ENCODE data around the gene CHDH. TPM values are rescaled to one million over a fixed set of nuclear protein-coding genes. Genes with fewer than 3 reads are reported as not detected.

The CHDH gene
- total RNA-seq, 1 donor from 2014 or later = 1.0 TPM

DNA sequence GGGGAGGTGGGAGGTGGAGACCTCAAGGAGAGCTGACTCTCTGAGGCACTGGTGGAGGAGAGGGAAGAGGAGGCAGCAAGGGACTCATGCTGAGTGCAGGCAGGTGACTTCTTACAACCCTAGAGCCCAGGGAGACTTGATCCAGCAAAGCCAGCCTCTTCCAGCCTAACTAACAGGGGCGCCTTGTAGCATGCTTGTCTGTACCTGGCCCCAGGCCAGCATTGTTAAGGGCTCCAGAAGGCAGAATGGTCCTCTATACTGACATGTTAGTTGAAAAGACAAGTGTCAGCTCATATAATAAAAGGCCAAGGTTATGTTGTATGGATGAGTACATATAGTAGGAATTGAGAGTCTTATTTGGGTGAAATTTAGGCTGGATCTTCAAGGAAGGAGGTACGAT is 65.4 kb downstream of the CHDH start:
- peak; percentile 4 for DNase-seq

DNA sequence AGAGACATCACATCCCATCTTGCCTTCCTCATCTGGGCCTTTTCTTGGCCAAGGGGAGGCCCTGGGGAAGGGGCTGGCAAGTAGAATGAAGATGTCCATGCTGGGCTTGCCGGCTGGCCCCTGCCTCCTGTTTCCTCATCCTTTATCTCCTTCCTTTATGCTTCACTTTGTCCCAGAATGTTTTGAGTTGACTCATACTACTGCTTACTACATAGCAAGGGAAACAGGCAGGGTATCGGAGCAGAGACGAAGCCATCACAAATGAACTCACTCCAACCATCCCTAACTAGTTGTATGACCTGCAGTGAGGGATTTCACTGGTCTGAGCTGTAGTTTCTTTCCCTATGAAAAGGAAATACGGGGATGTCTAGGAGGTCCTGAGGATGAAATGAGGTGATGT is 66.0 kb downstream of the CHDH start:
- no peak for DNase-seq

DNA sequence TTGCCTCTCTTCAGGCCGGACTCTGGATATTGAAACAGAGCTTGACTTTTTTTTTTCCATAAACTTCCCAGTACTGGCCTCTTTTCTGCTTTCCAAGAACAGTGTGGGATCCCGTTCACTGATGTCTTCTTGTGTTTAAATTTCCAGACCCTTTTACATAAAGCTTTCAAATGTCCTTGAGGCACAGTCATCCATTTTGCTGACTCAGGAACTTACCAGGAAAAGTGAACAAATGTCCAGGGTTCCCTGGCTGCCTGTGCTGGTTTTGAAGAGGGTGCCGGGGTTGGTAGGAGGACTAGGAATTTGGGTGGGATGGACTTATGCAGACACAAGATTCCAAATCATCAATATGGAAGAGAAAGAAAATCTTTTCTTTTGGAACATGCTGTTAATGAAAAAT is 68.1 kb downstream of the CHDH start:
- no peak for DNase-seq

DNA sequence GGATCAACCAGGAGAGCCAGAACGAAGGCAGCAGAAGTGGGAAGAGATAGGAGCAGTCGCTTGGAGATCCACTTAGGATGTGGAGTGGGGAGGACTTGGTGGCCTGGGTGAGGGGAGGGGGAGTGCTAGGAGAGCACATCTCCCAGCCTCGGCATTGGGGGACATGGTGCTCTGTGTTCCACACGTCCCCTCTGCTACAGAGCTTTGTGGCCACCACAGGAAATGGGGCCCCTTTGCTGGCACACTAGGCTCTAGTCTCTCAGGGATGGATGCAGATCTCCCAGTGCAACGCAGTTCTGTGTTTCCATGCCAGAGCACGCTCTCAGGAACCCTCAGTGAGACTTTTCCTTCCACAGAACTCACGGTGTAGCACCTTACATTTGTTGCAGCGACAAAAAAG is 68.8 kb downstream of the CHDH start:
- DNase-seq = no peak

DNA sequence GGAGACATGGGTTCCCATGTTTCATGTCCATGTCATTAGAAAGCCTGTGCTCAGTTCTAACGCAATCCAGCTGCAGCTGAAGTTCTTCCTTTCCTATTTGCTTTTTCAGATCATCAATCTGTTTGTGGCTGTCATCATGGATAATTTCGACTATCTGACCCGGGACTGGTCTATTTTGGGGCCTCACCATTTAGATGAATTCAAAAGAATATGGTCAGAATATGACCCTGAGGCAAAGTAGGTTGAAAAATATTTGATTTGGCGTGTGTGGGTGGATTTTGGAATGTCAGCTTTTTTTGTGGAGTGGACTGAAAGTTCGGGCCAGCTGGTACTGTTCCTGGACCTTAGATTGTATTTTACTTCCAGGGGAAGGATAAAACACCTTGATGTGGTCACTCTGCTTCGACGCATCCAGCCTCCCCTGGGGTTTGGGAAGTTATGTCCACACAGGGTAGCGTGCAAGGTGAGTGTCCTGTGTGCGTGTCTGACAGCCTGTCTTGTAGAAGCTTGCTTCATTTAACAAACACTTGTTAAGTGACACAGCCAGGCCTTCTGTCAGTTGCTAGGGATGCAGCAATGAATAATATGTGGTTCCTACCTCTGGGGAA is 69.6 kb downstream of the CHDH start:
- DNase-seq = no peak

DNA sequence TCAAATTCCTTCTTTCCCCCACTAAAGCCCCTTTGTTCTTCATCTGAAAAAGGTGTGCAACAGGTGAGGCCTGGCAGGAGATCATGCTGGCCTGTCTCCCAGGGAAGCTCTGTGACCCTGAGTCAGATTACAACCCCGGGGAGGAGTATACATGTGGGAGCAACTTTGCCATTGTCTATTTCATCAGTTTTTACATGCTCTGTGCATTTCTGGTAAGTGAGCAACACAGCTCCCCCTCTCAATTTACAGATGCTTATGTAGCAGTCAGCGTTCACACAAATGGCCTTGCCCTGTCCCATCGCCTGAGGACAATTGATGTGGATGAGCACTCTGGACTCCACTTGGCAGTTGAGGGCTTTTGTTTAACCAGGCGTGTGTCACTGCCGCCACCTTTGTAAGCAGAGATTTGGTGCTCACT is 70.4 kb downstream of the CHDH start:
- no peak for DNase-seq

DNA sequence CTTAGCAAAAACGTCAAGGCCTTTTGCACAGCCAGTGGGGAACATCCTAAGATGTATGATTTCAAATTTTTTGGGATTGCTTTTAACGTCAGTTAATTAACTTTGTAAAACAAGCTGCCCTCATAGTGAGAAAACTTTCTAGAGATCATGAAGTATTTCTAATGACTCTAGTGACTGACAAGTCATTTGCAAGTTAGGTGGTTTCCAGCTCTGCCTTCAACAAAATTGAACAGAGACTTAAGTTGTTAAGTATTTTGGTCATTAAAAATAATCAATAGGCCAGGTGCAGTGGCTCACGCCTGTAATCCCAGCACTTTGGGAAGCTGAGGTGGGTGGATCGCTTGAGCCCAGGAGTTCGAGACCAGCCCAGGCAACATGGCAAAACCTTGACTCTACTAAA is 71.2 kb downstream of the CHDH start:
- DNase-seq = no peak

DNA sequence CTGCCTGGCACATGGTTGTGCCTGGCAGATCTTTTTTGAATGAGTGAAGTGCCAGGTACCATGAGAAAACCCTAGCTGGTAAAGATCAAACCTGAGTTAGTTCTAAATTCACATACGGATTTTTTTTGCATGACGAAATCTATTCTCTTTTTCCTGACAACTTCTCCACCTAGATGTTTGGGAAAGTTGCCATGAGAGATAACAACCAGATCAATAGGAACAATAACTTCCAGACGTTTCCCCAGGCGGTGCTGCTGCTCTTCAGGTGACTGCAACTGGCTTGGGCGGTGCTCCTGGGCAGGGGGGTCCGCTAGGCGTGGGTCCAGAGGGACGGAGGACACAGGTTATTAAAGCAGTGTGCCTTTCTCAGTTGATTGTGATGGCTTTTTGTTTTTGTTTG is 71.8 kb downstream of the CHDH start:
- no peak for DNase-seq

DNA sequence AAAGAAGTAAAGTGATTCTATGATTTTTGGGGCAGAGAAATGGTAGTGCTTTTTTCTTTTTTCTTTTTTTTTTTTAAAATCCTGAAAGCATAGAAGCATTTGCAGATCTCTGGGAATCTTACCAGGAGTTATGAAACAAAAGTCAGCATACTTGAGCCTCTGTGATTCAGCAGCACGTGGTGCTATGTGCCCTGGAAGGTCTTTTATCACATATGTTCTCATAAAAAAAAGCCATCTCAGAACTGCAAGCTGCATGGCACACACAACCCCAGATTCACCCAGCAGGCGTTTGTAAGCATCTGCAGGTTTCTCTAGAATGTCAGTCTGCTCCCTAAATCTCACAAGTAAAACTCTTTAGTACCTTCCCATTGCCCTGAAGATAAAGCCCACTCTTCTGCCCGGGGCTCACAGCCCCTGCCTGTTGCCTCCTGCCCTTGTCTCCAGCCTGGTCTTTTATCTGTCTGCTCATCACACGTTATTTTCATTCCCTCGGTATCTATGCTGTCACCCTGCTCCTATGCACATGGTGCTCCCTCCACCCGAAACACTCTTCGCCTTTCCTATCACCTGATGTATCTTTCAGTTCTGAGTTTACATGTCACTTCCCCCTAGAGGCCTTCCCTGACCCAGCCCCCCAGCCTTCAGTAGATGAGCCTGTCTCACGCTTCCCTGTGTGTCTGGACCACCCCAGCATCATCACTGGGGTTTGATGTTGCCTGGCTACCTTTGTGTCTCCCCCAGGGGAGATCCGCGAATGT is 72.4 kb downstream of the CHDH start:
- no peak for DNase-seq

DNA sequence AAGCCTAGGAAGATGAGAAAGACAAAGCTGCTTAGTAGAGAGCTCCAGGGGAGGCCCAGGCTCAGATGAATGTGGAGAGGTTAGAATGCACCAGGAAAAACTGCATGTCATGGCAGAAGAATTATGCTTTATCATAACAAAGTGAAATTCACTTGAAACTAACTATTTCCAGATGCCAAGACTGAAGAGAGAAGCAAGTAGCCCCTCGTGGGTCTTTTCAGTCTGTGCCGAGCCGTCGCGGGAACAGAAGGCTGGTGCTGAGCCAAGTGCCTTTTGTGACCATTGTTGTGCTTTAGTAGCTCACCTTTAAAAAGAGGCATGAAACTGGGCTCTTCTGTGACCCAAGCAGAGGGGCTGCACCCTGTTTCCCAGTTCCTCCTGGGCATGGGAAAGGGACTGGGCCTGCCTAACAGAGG is 73.2 kb downstream of the CHDH start:
- no peak for DNase-seq

DNA sequence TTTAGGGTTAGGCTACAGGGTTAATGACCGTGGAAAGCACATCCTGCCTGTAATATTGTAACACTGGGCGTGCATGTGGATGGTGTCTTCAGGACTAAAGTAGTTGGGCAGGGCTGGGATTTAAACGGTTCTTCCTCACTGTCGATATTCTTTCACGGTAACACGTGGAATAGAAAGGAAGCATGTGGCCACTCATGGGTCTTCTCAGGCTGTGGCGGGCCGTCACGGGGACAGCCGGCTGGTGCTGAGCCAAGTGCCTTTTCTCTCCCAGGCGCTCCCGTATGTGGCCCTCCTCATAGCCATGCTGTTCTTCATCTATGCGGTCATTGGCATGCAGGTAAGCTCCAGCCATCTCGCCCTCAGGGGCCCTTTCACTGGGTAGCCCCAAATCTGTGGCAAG is 73.7 kb downstream of the CHDH start:
- no peak for DNase-seq

DNA sequence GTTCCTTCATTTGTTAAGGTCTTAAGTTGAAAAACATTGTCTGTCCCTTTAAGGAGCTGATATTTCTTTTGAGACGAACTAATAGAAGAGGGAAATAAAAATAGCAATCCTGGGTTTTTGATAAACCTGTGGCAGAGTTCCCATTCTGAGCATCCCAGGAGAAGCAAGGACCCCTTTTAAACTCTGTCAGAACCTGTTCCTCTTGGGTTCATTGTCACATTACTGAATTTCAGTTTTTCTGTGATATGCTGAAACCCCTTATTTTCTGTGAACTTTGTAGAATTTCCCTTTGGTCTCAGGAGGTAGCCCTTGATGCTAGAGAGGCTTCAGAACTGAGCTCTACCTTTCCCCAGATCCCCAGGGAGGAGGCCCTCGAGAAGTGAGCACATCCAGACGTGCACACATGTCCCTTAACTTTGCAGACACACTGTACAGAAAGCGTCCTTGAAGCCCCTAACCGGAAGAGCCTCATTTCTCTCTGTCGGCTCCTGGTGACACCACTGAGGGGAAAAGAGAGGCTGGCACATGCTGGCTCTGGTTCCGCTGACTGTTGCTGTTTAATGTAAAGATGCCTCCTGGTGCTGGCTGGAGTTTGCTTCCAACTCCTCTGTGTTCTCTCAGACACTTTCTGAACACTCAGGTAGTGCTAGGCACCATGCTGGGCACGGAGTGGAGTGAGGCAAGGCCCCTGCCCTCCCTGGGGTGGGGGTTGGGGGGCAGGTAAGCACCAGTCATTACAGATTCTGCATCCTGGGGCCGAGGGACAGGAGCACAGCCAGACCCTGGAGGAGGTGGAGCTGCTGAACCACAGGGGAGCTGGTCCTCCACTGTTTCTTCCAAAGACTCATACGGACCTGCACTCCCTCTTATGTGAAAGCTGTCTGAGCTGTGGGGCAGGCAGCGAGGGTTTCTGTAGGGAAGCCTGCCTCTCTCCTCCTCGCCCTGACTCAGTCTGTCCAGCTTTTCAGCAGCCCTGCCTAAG is 77.5 kb downstream of the CHDH start:
- DNase-seq = no peak

DNA sequence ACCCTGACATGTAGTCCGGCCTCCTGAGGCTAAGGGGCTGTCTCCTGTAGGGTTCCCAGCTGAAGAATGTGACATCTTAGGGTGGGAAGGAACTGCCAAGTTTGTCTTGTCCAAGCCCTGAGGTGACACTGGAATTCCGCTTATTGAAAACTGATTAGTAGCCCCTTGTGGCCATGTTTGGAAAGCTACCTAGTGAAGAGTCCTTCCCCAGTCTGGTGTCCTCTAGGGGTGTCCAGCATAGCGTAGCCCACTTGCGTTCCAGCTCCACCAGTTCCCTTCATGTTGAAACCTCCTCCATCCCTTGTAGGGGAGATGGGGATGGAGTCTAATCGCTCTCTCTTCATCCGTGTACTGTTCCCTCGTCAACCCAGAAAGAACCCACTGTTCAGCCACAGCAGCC is 79.5 kb downstream of the CHDH start:
- no peak for DNase-seq

DNA sequence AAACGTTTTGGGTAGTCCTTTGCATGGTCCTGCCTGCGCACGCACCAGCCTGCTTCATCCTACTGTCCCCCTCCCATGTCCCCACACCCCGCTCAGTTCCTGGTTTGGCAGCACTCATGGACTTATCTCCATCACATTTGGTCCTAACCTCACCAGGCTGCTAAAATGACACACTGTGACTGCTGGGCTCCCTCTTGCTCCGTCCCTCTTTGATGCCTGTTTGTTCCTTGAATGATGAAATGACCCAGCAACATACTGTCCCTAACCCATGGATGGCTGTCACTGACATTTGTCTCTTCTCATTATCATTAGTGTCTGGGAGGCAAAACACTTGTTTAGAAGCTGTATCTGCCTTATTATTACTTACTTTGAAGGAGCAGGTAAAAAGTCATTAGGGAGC is 80.5 kb downstream of the CHDH start:
- no peak for DNase-seq

DNA sequence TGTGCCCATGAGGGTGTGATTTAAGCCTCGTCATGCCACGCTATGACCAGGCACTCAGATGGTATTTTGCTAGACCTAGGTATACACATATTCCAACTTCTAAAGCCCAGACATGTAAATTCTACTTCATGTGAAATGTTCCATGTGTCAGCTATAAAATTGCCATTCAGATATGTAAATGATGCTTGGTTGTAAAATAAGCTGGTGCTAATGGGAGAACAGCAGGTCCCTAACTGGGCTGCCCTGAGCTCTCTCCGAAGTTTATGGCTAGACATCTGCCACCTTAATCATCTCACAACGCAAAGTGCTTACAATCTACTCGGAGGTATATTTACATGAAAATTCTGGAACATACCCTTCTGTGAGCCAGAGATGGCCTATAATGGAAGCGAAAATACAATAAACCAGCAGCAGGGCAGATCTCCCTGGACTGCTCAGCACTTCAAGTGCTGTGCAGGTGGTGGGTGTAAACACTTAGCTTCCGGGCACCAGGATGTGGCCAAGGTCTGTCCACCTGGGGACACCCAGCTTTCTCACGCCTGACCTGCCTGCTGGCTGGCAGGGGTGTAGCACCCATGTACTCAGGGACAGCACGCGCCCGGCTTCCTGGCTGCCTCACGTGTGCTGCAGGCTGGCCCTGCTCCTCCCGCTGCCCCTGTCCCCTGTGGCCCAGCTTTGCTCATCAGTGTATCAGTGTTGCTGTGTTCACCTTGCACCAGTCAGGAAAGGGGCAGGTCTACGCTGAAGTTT is 82.0 kb downstream of the CHDH start:
- DNase-seq = no peak

DNA sequence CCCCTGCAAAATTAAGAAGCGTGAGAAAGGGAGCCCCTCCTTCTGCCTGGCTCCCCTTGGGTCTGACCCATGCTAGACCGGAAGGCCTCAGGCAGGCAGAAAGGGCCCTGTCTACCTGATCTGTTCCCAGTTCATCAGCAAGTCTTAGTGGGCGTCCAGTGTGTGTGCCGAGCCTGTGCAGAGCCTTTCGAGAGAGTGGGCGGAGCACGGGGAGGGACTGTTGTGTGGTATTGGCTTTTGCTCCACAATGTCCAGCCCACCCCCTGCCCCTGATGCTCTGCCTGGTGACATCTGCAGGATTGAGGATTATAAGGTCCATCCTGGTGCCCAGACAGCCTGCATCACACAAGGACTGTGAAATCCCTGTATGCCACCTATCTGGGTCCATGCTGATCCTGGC is 82.9 kb downstream of the CHDH start:
- DNase-seq = no peak

Other genes starting within 250 kb of the CHDH start
- gene IL17RB, start 149 bp upstream of the CHDH start, total RNA-seq = 0.19 TPM in 1 of 2 replicates, not detected in the other
- gene ACTR8, start 35.7 kb upstream of the CHDH start, total RNA-seq = 38.9 and 47.1 TPM in 2 replicates
- gene SELENOK, start 45.4 kb upstream of the CHDH start, total RNA-seq = 10.1 and 25.0 TPM in 2 replicates